Liver (tissue), 9 donors: ENCODE results near the gene PLK2. TPM values are rescaled to one million over a fixed set of nuclear protein-coding genes. Genes with fewer than 3 reads are reported as not detected.
A peak's percentile ranks its signal among the peaks of the same experiment; 100 is the strongest.

ENCODE experiments used
- DNase-seq: peaks from one replicate; pipeline ENCODE4 v3.0.0-alpha.2; 2017; ENCODE audit warnings: low spot score
- H3K27ac ChIP-seq, 2 donors: one replicate each; pipeline ENCODE4 v1.7.0; 2013; ENCODE audit warnings: inconsistent platforms in 2 of 2, low read length in 2 of 2, control low read depth in 1 of 2, low read depth in 1 of 2, mild to moderate bottlenecking in 1 of 2
- H3K27me3 ChIP-seq, 4 donors: one replicate each; pipeline versions ENCODE4 v1.6.1 to v1.7.0; 2013; ENCODE audit warnings: low read length in 3 of 4, inconsistent platforms in 1 of 4, mild to moderate bottlenecking in 1 of 4, moderate library complexity in 1 of 4; ENCODE audit not compliant: control insufficient read depth in 4 of 4, insufficient read depth in 4 of 4
- H3K36me3 ChIP-seq, 4 donors: one replicate each; pipeline versions ENCODE4 v1.6.1 to v1.7.0; 2013; ENCODE audit warnings: low read length in 3 of 4, mild to moderate bottlenecking in 3 of 4, low read depth in 1 of 4, moderate library complexity in 1 of 4; ENCODE audit not compliant: control insufficient read depth in 4 of 4, insufficient read depth in 3 of 4
- H3K4me1 ChIP-seq, 4 donors: one replicate each; pipeline versions ENCODE4 v1.6.1 to v1.7.0; 2013; ENCODE audit warnings: low read length in 3 of 4, mild to moderate bottlenecking in 3 of 4, moderate library complexity in 1 of 4; ENCODE audit not compliant: control insufficient read depth in 4 of 4, insufficient read depth in 4 of 4
- H3K4me3 ChIP-seq, 3 donors: one replicate each; pipeline versions ENCODE4 v1.6.1 to v1.7.0; 2013; ENCODE audit warnings: low read length in 3 of 3, control low read depth in 1 of 3, low read depth in 1 of 3, mild to moderate bottlenecking in 1 of 3
- H3K9ac ChIP-seq, 2 donors: one replicate each; pipeline ENCODE4 v1.7.0; 2013; ENCODE audit warnings: low read length in 2 of 2, mild to moderate bottlenecking in 2 of 2, moderate library complexity in 2 of 2, control low read depth in 1 of 2, low read depth in 1 of 2
- H3K9me3 ChIP-seq, 4 donors: one replicate each; pipeline versions ENCODE4 v1.6.1 to v1.7.0; 2013; ENCODE audit warnings: low read length in 3 of 4; ENCODE audit not compliant: control insufficient read depth in 4 of 4
- ATF3 ChIP-seq: IDR thresholded peaks from 2 replicates; pipeline ENCODE4 v1.6.1; 2016; ENCODE audit warnings: antibody characterized with exemption
- EGR1 ChIP-seq, 2 donors: IDR thresholded peaks; 2 replicates each; pipeline ENCODE4 v1.6.1; 2016 to 2018; ENCODE audit warnings: antibody characterized with exemption in 2 of 2, low read depth in 2 of 2
- FOXA1 ChIP-seq: IDR thresholded peaks from 2 replicates; pipeline ENCODE4 v1.6.1; 2016; ENCODE audit warnings: antibody characterized with exemption
- GABPA ChIP-seq, 2 donors: IDR thresholded peaks in 1 of 2; conservative IDR thresholded peaks in 1 of 2; 2 replicates each; pipeline ENCODE4 v1.6.1; 2016; ENCODE audit warnings: antibody characterized with exemption in 2 of 2, mild to moderate bottlenecking in 1 of 2, moderate library complexity in 1 of 2
- HNF4A ChIP-seq, 2 donors: conservative IDR thresholded peaks; 2 replicates each; pipeline ENCODE4 v1.6.1; 2016; ENCODE audit warnings: antibody characterized with exemption in 2 of 2, mild to moderate bottlenecking in 2 of 2
- HNF4G ChIP-seq: IDR thresholded peaks from 2 replicates; pipeline ENCODE4 v1.6.1; 2016; ENCODE audit warnings: antibody characterized with exemption
- JUND ChIP-seq, 2 donors: IDR thresholded peaks; 2 replicates each; pipeline ENCODE4 v1.6.1; 2016; ENCODE audit warnings: antibody characterized with exemption in 2 of 2
- NR2F2 ChIP-seq: IDR thresholded peaks from 2 replicates; pipeline ENCODE4 v1.6.1; 2016; ENCODE audit warnings: antibody characterized with exemption
- RAD21 ChIP-seq, 2 donors: IDR thresholded peaks; 2 replicates each; pipeline ENCODE4 v1.6.1; 2016; ENCODE audit warnings: antibody characterized with exemption in 2 of 2, mild to moderate bottlenecking in 2 of 2
- RXRA ChIP-seq, 2 donors: IDR thresholded peaks; 2 replicates each; pipeline ENCODE4 v1.6.1; 2017 to 2018; ENCODE audit warnings: antibody characterized with exemption in 2 of 2, mild to moderate bottlenecking in 1 of 2
- SP1 ChIP-seq: IDR thresholded peaks from 2 replicates; pipeline ENCODE4 v1.6.1; 2018; ENCODE audit warnings: antibody characterized with exemption, mild to moderate bottlenecking
- TAF1 ChIP-seq: conservative IDR thresholded peaks from 2 replicates; pipeline ENCODE4 v1.6.1; 2016; ENCODE audit warnings: antibody characterized with exemption, mild to moderate bottlenecking
- YY1 ChIP-seq: IDR thresholded peaks from 2 replicates; pipeline ENCODE4 v1.6.1; 2016; ENCODE audit warnings: antibody characterized with exemption, mild to moderate bottlenecking
- WGBS: extraction: QIAGEN DNeasy Blood & Tissue Kit; methylation state at CpG from one replicate; pipeline ENCODE4 v1.1.7; 2013; 5-methylcytosine and 5-hydroxymethylcytosine counted together
- polyA plus RNA-seq, 2 donors: library from polyadenylated mRNA; stranded (reverse) in 1 of 2; unstranded in 1 of 2; fragments of 200-250 nt in 1 of 2; fragments of >200 nt in 1 of 2; fragmentation: Nextera tagmentation in 1 of 2; extraction: Ambion mirVana in 1 of 2; gene quantifications; one replicate each; pipeline versions ENCODE4 v1.2.1 to v1.2.3, GENCODE V29; 2013 to 2015
- total RNA-seq, 2 donors: library from RNA; depleted of rRNA; stranded (reverse); fragments of >200 nt; gene quantifications; one replicate each; pipeline ENCODE4 v1.2.3, GENCODE V29; 2014
- TF ChIP-seq, protein P1 (sequence below): IDR thresholded peaks from 2 replicates; pipeline ENCODE4 v1.6.1; 2016; ENCODE audit warnings: antibody characterized with exemption
- TF ChIP-seq, protein P2 (sequence below): fragments of 150-350 bp; IDR thresholded peaks from 2 replicates; pipeline ENCODE4 v1.5.1; 2017; ENCODE audit warnings: improper control_type of control experiment, low read depth, low read length; ENCODE audit not compliant: missing input control
- TF ChIP-seq, protein P3 (sequence below): IDR thresholded peaks from 2 replicates; pipeline ENCODE4 v1.6.1; 2016; ENCODE audit warnings: antibody characterized with exemption
- TF ChIP-seq, protein P4 (sequence below): IDR thresholded peaks from 2 replicates; pipeline ENCODE4 v1.6.1; 2016; ENCODE audit warnings: antibody characterized with exemption, mild to moderate bottlenecking
- donor health status: healthy.
- donor health status: healthy.
- donor health status: healthy.
- donor health status: healthy.
- donor health status: healthy.

Gene PLK2
- total and polyA plus RNA-seq, 4 donors: 5.9 to 39.5 (median 22.3) TPM

GRCh38 chr5:58457050-58457449 lies 2.8 kb downstream of the PLK2 start:
- TF ChIP-seq, protein P1, sequence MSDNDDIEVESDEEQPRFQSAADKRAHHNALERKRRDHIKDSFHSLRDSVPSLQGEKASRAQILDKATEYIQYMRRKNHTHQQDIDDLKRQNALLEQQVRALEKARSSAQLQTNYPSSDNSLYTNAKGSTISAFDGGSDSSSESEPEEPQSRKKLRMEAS: no peak
- no peak for TF ChIP-seq GABPA (IDR thresholded peaks at IDR 0.05 in 1 of 2, conservative IDR thresholded peaks at IDR 0.05 in 1 of 2)
- no peak for TF ChIP-seq YY1
- TF ChIP-seq TAF1: no peak
- no peak for TF ChIP-seq HNF4A (conservative IDR thresholded peaks at IDR 0.05)
- TF ChIP-seq, protein P2, sequence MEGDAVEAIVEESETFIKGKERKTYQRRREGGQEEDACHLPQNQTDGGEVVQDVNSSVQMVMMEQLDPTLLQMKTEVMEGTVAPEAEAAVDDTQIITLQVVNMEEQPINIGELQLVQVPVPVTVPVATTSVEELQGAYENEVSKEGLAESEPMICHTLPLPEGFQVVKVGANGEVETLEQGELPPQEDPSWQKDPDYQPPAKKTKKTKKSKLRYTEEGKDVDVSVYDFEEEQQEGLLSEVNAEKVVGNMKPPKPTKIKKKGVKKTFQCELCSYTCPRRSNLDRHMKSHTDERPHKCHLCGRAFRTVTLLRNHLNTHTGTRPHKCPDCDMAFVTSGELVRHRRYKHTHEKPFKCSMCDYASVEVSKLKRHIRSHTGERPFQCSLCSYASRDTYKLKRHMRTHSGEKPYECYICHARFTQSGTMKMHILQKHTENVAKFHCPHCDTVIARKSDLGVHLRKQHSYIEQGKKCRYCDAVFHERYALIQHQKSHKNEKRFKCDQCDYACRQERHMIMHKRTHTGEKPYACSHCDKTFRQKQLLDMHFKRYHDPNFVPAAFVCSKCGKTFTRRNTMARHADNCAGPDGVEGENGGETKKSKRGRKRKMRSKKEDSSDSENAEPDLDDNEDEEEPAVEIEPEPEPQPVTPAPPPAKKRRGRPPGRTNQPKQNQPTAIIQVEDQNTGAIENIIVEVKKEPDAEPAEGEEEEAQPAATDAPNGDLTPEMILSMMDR: no peak
- no peak for TF ChIP-seq HNF4G
- TF ChIP-seq JUND (IDR thresholded peaks at IDR 0.05): no peak
- no peak for TF ChIP-seq NR2F2
- TF ChIP-seq, protein P3, sequence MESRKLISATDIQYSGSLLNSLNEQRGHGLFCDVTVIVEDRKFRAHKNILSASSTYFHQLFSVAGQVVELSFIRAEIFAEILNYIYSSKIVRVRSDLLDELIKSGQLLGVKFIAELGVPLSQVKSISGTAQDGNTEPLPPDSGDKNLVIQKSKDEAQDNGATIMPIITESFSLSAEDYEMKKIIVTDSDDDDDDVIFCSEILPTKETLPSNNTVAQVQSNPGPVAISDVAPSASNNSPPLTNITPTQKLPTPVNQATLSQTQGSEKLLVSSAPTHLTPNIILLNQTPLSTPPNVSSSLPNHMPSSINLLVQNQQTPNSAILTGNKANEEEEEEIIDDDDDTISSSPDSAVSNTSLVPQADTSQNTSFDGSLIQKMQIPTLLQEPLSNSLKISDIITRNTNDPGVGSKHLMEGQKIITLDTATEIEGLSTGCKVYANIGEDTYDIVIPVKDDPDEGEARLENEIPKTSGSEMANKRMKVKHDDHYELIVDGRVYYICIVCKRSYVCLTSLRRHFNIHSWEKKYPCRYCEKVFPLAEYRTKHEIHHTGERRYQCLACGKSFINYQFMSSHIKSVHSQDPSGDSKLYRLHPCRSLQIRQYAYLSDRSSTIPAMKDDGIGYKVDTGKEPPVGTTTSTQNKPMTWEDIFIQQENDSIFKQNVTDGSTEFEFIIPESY: no peak
- no peak for TF ChIP-seq RXRA (IDR thresholded peaks at IDR 0.05)
- TF ChIP-seq SP1: no peak
- TF ChIP-seq ATF3: no peak
- no peak for TF ChIP-seq EGR1 (IDR thresholded peaks at IDR 0.05; ENCODE audit: low read depth in 2 of 2)
- TF ChIP-seq FOXA1: no peak
- TF ChIP-seq, protein P4, sequence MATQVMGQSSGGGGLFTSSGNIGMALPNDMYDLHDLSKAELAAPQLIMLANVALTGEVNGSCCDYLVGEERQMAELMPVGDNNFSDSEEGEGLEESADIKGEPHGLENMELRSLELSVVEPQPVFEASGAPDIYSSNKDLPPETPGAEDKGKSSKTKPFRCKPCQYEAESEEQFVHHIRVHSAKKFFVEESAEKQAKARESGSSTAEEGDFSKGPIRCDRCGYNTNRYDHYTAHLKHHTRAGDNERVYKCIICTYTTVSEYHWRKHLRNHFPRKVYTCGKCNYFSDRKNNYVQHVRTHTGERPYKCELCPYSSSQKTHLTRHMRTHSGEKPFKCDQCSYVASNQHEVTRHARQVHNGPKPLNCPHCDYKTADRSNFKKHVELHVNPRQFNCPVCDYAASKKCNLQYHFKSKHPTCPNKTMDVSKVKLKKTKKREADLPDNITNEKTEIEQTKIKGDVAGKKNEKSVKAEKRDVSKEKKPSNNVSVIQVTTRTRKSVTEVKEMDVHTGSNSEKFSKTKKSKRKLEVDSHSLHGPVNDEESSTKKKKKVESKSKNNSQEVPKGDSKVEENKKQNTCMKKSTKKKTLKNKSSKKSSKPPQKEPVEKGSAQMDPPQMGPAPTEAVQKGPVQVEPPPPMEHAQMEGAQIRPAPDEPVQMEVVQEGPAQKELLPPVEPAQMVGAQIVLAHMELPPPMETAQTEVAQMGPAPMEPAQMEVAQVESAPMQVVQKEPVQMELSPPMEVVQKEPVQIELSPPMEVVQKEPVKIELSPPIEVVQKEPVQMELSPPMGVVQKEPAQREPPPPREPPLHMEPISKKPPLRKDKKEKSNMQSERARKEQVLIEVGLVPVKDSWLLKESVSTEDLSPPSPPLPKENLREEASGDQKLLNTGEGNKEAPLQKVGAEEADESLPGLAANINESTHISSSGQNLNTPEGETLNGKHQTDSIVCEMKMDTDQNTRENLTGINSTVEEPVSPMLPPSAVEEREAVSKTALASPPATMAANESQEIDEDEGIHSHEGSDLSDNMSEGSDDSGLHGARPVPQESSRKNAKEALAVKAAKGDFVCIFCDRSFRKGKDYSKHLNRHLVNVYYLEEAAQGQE: no peak
- no peak for TF ChIP-seq RAD21 (IDR thresholded peaks at IDR 0.05)
- no peak for DNase-seq
- H3K9me3 ChIP-seq: no peaks in the 10 kb centered on the region
- peaks cover 2 to 14% (median 10%) of the 10 kb centered on the region in 4 donors for H3K4me1 ChIP-seq
- 61% methylated on average over 4 of the region's 4 CpGs for WGBS
- no peaks in the 10 kb centered on the region for H3K27me3 ChIP-seq
- peak overlapping the region in 2 of 3 donors; percentile 10 to 34 for H3K4me3 ChIP-seq
- H3K36me3 ChIP-seq: peaks cover 1 to 50% (median 35%) of the 10 kb centered on the region in 4 donors
- no peak overlapping the region for H3K27ac ChIP-seq
- H3K9ac ChIP-seq: no peak overlapping the region
